Subcutaneous adipose tissue (tissue), 4 donors: ENCODE data around the gene ZDHHC13. TPM values are rescaled to one million over a fixed set of nuclear protein-coding genes. Genes with fewer than 3 reads are reported as not detected.

Experiments used
- total RNA-seq, 4 donors: library from RNA; depleted of rRNA; stranded (reverse); fragments of >200 nt; gene quantifications; one replicate each; pipeline ENCODE4 v1.1.0, GENCODE V29; 2016
- TF ChIP-seq, protein P1 (sequence below): fragments of 450-650 bp; IDR thresholded peaks from one replicate; pipeline ENCODE4 v1.5.1; 2016; ENCODE audit warnings: low read depth, mild to moderate bottlenecking, control low read depth, antibody characterized with exemption, moderate library complexity

Gene ZDHHC13
- total RNA-seq, 4 donors from 2014 or later = 3.2 to 10.2 (median 9.5) TPM

DNA sequence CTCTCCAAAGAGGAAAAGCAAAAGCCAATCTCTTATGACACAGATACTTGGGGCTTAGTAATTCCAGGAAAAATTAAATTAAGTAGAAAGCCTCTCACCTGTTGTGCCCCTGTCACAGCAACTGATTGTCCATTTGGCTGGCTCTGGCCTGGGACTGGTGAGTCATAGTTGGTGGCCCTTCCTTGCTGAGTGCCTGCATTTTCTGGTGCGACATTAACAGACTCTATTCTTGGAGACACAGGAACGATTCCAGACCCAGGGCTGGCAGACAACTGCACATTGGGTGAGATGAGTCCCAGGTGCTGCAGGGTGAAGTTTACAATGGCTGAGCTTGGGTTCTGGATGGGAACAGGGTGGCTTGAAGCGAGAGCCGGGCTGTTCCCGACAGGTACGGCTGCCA, 108.2 kb downstream of the ZDHHC13 start:
- TF ChIP-seq, protein P1, sequence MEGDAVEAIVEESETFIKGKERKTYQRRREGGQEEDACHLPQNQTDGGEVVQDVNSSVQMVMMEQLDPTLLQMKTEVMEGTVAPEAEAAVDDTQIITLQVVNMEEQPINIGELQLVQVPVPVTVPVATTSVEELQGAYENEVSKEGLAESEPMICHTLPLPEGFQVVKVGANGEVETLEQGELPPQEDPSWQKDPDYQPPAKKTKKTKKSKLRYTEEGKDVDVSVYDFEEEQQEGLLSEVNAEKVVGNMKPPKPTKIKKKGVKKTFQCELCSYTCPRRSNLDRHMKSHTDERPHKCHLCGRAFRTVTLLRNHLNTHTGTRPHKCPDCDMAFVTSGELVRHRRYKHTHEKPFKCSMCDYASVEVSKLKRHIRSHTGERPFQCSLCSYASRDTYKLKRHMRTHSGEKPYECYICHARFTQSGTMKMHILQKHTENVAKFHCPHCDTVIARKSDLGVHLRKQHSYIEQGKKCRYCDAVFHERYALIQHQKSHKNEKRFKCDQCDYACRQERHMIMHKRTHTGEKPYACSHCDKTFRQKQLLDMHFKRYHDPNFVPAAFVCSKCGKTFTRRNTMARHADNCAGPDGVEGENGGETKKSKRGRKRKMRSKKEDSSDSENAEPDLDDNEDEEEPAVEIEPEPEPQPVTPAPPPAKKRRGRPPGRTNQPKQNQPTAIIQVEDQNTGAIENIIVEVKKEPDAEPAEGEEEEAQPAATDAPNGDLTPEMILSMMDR = no peak

DNA sequence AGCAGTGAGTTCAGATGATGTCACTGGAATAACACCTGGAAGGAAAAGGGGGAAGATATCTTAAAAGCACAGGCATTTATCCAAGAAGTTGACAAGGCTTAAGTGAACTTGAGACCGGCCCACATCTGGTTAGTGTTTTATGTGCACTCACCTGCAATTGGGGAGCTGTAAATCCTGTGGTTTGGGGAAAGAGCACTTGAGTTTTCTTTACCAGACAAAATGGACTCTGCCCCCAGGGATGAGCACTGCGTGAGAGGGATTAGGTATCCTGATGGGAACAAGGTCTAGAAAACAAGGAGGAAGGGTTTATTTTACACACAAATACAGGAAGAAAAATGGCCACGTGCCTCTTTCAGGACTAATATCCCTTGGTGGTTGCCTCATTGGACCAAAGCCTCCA, 108.6 kb downstream of the ZDHHC13 start:
- TF ChIP-seq, protein P1 = no peak

Other genes starting within 250 kb of the ZDHHC13 start
- gene MRGPRX1, start 177.8 kb upstream of the ZDHHC13 start, total RNA-seq = not detected
- gene MRGPRX2, start 56.5 kb upstream of the ZDHHC13 start, total RNA-seq = under 1 TPM in 2 of 4 donors, not detected in 2; 0.17 to 0.66 TPM
- not detected for gene CSRP3, start 84.8 kb downstream of the ZDHHC13 start, total RNA-seq
- under 1 TPM in 1 of 4 donors, not detected in 3; 0.34 TPM for gene E2F8, start 123.8 kb downstream of the ZDHHC13 start, total RNA-seq